CD4-positive, alpha-beta T cell treated with Interleukin-12 subunit alpha and Interleukin-12 subunit beta, for 1 hour (primary cell): ENCODE measurements around the gene PLXND1.
A peak's percentile ranks its signal among the peaks of the same experiment; 100 is the strongest.
"Not testable (repeated sequence)": the region's sequence is repeated elsewhere in the genome, so short reads cannot be mapped to it uniquely, and the experiment has no call there.

ENCODE experiments used
- DNase-seq: peaks from one replicate; pipeline ENCODE4 v3.0.0-alpha.2; 2020

PLXND1 gene

GRCh38 chr3:129606636-129607390, at the start of gene PLXND1:
Gene PLXND1, minus strand, starts transcription at chr3:129606676. Its CDS starts 37 bp downstream, at chr3:129606639.
- DNase-seq, result peak; percentile 64

GRCh38 chr3:129655291-129655700, 48.8 kb upstream of the PLXND1 start:
- DNase-seq, result no peak

- DNase-seq, result no peak
Observed at GRCh38 chr3:129654131-129654530, 47.7 kb upstream of the PLXND1 start.

- no peak for DNase-seq
Observed at GRCh38 chr3:129653019-129653418, 46.5 kb upstream of the PLXND1 start.

- no peak for DNase-seq
Observed at GRCh38 chr3:129651435-129652202, 45.1 kb upstream of the PLXND1 start.

GRCh38 chr3:129650256-129650872, 43.9 kb upstream of the PLXND1 start:
- peak; percentile 59 for DNase-seq

GRCh38 chr3:129648391-129648790, 41.9 kb upstream of the PLXND1 start:
- no peak for DNase-seq

- DNase-seq, result no peak
Observed at GRCh38 chr3:129645286-129645685, 38.8 kb upstream of the PLXND1 start.

- no peak for DNase-seq
Observed at GRCh38 chr3:129644836-129645235, 38.4 kb upstream of the PLXND1 start.

- not testable (repeated sequence) for DNase-seq
Observed at GRCh38 chr3:129641567-129642260, 35.2 kb upstream of the PLXND1 start.

GRCh38 chr3:129640985-129641384, 34.5 kb upstream of the PLXND1 start:
- DNase-seq, result not testable (repeated sequence)

GRCh38 chr3:129638481-129638880, 32.0 kb upstream of the PLXND1 start:
- no peak for DNase-seq

GRCh38 chr3:129636082-129636481, 29.6 kb upstream of the PLXND1 start:
- no peak for DNase-seq

GRCh38 chr3:129635656-129636055, 29.2 kb upstream of the PLXND1 start:
- no peak for DNase-seq

- no peak for DNase-seq
Observed at GRCh38 chr3:129633751-129634481, 27.4 kb upstream of the PLXND1 start.

GRCh38 chr3:129632977-129633376, 26.5 kb upstream of the PLXND1 start:
- DNase-seq, result no peak

GRCh38 chr3:129632556-129632955, 26.1 kb upstream of the PLXND1 start:
- no peak for DNase-seq

- no peak for DNase-seq
Observed at GRCh38 chr3:129632056-129632455, 25.6 kb upstream of the PLXND1 start.

- no peak for DNase-seq
Observed at GRCh38 chr3:129629011-129629410, 22.5 kb upstream of the PLXND1 start.

GRCh38 chr3:129628169-129628522, 21.7 kb upstream of the PLXND1 start:
- no peak for DNase-seq

- peak; percentile 72 for DNase-seq
Observed at GRCh38 chr3:129627350-129628168, 21.1 kb upstream of the PLXND1 start.
